Islet precursor cell (in vitro differentiated cells): ENCODE measurements around the gene KDM6A.
"Not testable (repeated sequence)": the region's sequence is repeated elsewhere in the genome, so short reads cannot be mapped to it uniquely, and the experiment has no call there.

ENCODE experiments used
- DNase-seq: peaks from one replicate; pipeline ENCODE4 v3.0.0-alpha.2; 2018

KDM6A gene

DNA sequence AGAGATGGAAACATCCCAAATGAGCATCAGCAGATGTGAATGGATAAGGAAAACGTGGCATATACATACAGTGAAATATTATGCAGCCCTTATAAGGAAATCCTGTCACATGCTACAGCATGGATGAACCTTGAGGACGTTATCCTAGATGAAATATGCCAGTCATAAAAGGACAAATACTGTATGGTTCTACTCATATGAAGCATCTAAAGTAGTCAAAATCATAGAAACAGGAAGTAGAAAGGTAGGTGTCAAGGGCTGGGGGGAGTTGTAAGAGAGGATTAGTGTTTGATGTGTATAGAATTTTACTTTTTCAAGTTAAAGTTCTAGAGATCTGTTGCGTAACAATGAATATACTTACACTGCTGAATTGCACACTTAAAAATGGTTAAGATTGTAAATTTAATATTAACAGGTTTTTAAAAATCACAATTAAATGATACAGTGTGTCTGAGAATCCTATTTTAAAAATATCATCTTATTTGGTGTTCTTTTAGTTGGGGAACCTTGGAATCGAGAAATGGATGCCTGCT is 58.5 kb downstream of the KDM6A start:
- DNase-seq, result no peak

DNA sequence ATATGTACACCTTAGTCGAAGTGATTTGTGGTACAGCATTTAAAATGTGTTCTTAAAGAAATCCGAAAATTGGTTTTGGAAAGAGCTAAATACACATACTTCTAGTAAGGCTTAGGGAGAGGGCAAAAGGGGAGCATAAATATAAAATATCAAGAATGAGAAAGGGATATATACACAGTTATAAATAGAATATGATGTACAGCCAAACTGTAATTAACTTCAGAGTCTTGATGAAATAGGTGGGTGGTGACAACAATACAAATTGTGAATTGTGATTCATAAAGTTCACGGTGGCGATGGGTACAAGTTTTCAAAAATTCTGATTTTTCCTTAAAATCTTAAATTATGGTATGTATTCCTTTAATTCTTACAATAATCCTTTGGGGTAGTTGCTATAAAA is 62.2 kb downstream of the KDM6A start:
- no peak for DNase-seq

DNA sequence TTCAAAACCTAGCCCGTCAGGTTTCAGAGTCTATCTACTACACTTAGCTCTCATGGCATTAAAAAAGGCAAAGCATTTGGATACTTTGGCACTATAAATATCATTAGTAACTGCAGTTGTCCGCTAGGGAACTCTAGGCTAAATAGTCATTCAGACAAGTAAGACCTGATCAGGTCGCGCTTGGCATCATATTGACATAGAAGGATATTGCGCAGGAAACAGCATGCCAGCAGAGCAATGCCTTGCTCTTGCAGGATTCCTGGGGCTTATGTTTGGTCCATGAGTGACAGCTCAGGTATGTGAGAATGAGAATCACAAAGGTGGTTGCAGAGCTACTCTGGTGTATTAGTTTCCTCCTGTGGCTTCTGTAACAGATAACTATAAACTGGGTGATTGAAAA is 62.7 kb downstream of the KDM6A start:
- no peak for DNase-seq

DNA sequence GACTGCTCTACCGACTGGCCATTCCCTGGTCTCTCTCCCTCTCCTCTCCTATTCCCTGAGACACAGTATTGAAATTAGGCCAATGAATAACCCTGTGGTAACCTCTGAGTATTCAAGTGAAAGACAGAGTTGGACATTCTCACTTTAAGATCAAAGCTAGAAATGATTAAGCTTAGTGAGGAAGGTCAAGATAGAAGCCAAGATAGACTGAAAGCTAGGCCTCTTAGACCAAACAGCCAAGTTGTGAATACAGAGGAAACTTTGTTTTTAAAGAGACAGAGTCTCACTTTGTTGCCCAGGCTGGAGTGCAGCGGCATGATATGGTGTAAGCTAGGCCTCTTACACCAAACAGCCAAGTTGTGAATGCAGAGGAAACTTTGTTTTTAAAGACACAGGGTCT is 64.6 kb downstream of the KDM6A start:
- DNase-seq, result no peak

DNA sequence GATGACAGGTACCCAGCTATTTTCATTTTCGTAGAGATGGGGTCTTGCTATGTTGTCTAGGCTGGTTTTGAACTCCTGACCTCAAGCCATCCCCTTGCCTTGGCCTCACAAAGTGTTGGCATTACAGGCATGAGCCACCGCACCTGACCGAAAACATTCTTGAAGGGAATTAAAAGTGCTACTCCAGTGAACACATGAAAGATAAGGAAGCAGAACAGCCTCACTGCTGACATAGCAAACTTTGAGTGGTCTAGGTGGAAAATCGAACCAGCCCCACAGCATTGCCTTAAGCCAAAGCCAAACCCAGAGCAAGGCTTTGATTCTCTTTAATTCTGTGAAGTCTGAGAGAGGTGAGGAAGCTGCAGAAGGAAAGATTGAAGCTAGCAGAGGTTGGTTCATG is 65.1 kb downstream of the KDM6A start:
- DNase-seq, result no peak

DNA sequence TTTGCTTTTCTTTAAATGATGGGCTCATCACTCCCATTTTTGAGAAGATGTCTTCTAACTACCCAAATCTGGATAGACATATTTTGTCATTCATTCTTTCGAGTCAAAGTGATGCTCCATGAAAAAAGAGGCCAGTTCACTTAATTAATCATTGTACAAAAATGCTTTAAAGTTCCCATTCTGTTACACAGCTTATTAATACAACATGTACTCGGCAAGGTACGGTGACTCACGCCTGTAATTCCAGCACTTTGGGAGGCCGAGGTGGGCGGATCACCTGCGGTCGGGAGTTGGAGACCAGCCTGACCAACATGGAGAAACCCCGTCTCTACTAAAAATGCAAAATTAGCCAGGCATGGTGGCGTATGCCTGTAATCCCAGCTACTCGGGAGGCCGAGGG is 67.6 kb downstream of the KDM6A start:
- not testable (repeated sequence) for DNase-seq

DNA sequence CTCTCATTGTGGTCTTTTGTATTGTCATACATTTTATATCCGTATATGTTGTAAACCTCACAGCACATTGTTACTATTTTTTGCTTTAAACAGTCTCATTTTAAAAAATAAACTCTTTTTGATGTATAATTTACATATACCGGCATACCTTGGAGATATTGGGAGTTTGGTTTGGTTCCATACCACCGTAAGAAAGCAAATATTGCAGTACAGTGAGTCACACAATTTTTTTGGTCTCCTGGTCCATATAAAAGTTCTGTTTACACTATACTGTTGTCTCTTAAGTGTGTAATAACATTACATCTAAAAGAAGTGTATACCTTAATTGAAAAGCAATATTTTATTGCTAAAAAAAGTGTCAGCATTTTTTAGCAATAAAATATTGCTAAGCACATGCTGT is 70.0 kb downstream of the KDM6A start:
- no peak for DNase-seq

DNA sequence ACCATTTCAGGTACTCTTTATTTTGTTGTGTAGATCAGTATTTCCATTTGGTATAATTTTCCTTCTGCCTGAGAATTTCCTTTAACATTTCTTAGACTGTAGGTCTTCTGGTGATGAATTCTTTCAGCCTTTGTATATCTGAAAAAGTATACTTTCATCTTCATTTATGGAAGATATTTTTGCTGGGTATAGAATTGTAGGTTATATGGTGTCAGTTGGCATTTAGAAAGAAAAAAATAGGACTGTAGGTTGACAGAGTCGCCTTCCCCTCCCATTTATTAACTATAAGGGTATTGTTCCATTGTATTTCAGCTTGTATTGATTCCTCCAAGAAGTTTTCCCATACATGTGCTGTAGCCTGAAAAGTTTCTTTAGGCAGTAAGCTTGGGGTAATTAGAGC is 71.9 kb downstream of the KDM6A start:
- no peak for DNase-seq

DNA sequence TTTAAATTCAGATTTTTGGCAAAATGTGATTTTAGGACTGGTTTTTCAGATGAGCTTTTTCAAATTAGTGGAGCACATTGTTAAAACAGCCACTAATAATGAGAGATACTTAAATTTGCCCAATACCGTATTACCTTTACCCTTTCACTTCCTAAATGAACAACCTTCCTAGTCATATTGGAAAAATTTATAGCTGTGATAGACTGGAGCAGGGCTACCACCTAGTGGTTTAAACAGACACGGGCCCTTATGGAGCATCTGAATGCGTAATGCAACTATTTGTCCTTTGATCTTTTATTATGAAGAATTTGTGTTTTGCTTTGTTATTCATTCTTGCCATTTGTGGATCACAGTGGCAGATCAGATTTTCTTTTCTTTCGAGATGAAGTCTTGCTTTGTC is 72.7 kb downstream of the KDM6A start:
- DNase-seq, result no peak

DNA sequence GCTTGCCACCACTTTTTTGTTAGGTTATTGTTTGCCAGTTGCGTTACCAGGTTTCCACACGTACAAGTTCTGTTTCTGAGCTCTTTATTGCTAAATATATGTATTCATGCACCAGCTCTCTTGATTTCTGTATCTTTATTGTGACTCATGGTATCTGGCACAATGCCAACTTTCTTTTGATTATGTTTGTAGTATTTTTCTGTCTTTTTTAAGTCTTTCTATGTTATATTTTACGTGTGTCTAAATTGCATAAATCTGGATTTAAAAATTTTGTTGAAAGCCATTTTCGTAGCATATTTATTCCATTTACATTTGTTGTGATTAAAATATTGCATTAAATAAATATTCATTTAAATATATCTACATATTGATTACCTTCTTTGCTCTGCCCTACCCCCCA is 73.8 kb downstream of the KDM6A start:
- no peak for DNase-seq

DNA sequence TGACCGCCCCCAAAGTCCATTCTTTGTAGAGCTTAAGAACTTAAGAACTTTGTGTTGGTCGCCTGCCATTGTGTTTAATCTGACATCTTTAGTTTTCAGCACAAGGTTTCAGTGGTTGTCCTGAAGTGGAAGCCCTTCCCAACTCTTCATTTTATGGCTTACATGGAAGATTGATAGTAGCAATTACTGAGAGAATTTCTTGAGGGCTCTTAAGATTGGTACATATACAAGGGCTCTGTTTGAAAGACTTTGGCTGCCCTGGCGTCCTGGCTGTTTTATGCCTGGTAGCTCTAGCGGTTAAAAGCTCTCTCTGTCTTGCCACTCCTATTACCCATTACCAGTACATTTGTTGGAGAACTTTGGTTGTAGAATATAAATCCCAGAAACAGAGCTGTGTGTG is 75.0 kb downstream of the KDM6A start:
- no peak for DNase-seq

DNA sequence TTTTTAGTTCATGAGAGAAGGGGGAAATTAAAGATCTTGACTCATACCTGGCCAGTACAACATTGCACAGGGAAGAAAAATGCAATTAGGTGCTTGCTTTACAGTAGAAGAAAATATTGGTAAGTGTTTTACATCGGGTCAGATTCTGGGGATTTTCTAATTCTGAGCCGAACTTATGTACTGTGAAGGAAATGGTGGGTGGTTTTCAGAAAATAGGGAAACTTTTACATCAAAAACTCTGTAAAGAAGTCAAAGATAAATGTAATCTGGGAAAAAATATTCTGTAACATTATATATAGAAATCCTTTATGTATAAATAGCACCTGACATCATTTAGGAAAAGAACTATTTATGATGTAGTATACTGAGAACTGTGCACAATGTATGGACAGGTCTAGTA is 75.4 kb downstream of the KDM6A start:
- DNase-seq, result no peak

DNA sequence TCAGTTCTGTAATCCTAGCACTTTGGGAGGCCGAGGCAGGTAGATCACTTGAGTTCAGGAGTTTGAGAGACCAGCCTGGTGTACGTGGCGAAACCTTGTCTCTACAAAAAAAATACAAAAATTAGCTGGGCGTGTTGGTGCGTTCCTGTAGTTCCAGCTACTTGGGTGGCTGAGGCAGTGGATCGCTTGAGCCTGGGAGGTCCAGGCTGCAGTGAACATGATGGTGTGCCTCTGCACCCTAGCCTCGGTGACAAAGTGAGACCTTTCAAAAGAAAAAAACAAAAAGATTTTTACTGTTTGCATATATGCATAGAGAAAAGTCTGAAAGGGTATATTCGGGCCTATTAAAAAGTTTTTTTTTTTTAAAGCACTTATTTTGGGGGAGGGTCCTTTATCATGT is 76.1 kb downstream of the KDM6A start:
- no peak for DNase-seq

DNA sequence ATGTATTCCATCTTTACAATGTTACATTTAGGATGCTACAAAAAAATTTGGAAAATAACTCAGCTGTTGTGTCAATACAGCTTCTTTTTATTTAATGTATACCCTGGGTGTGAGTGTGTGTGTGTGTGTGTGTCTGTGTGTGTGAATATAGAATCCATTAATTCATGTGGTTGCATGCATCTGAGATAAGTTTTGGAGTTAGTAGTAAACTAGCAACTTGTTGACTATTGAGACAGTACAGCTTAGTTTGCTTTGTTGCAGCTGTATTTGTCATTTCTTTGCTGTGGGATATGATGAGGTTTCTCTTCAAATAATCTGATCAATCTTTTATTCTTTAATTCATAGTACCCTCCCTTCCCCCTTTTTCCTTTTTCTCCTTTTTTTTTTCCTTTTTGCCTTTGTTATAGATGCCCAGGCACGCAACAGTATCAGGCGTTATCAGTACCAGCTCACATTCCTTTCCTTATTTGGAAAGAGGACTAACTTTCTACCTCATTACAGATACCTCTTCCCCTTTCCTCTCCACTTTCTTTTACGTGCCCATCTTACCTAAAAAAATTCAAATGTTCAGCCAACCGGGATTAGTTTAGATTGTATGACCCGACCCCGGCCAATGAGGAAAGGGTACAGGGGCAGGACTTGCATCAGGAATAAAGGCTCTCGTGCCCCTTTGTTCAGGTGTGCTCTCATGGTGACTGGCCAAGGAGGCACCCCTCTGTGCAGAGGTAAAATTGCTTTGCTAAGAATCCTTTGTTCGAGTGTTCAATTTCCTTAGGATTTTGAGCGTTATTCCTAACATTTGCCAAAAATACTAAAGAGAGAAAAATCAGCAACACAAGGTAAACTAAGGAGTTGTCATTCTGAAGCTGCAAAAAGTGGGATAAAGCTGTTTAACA is 77.7 kb downstream of the KDM6A start:
- DNase-seq, result peak; percentile 63

DNA sequence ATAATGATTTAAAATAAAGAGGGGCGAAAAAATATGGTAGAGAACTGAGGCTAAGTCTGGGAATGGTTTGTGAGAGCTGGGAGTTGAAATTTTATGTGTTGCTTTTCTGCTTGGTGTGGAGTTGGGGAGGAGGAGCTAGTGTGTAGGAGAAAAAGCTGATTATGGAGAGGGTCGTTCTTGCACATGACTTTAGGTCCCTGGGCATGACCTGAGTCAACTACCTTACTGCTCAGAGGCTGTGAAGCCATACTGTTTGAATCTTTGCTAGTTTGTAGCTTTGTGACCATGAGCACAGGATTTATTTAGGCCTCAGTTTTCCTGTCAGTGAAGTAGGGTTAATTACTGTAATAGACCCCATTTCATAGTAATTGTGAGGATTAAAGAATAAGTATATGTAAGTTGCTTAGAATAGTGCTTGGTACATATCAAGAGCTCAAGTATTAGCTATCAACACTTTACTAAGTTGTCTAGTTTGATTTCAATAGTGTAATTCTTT is 78.6 kb downstream of the KDM6A start:
- no peak for DNase-seq

DNA sequence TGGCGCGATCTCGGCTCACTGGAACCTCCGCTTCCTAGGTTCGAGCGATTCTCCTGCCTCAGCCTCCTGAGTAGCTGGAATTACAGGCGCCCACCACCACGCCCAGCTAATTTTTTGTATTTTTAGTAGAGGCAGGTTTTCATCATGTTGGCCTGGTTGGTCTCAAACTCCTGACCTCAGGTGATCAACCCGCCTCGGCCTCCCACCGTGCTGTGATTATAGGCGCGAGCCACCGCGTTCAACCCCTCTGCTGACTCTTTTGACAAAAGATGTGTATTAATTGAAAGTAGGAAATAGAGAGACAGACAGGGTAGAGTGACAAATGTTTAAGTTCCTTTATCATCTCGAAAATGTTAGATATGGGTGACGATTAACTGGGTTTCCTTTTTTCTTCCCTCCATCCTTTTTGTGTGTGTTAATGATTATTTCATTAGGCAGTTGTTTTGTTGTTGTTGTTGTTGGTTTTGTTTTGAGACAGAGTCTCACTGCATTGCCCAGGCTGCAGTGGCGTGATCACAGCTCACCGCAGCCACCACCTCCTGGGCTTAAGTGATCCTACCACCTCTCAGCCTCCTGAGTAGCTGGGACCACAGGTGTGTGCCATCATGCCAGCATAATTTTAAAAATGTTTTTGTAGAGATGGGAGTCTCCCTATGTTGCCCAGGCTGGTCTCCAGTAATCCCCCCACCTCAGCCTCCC is 79.5 kb downstream of the KDM6A start:
- DNase-seq, result no peak

DNA sequence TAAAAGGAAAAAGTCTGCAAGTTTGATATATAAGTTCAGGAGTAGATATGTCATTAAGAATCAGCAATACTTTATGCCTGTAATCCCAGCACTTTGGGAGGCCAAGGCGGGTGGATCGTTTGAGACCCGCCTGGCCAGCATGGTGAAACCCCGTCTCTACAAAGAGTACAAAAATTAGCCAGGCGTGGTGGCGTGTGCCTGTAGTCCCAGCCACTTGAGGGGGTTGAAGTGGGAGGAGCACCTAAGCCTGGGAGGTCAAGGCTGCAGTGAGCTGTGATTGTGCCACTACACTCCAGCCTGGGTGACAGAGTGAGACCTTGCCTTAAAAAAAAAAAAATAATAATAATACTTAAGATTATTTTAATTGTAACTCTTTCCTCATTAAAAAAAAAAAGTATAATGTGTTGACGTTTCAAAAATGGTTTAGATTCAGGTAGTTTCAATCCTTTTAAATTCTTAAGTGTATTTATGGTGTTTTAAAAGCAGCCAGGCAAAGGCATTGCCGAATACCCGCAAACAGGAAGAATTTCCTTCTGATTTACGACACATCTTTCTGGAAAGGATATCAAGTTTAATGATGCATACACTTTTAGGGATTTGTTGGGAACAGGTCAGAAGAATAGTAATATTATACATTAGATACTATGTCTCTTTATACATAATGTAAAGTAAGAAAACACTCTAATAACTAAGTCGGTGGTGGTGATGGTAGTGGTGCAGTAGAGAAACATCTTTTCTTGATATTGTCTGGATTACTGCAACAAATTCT is 80.9 kb downstream of the KDM6A start:
- DNase-seq, result no peak

DNA sequence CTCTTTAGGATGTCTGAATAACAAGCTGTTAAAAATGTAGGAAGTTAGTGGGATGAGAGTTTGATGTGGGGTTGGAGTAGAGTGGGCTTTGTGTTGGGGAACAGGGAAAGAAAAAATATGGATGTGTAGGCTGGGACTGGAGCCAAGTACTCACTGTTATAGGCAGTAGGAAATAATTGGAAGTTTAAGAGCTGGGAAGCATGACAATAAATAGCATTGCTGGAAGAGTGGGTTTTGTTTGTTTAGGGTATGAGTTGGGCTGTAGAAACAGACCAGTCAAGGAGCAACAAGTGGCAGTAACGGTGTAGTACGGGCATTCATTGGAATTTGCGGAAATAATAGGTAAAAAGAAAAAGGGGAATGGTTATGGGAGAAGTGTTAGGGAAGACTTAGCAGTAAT is 81.6 kb downstream of the KDM6A start:
- no peak for DNase-seq

DNA sequence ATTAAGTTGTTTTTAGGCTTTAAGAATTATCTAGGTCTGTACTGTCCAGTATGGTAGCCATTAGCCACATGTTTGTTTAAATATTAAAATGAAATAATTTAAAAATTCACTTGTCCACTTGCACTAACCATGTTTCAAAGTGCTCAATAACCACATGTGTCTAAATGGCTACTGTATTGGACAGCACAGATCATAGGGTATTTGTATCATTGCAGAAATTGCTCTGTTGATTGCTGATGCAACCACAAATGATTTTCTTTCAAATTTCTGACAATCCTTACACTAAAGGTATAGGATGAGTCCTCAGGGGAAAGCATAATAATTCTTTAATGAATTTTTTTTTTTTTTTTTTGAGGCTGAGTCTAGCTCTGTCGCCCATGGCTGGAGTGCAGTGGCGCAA is 84.9 kb downstream of the KDM6A start:
- no peak for DNase-seq

DNA sequence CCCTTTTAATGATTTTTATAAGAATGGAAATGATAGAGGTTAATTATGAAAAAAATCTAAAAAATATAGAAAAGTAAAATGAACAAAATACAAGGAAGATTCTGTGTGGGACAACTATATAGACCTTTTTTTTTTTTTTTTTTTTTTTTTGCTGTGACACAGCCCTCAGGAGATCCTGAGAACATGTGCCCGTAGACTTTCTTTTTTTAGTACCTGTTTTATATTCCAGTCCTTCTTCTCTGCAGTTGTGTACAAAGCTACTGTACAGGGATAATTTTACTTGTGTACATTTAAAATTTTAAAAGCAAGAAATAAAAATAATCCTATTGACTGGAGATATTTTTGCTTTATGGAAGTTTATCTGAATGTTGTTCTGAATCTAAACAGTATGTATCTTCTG is 85.5 kb downstream of the KDM6A start:
- DNase-seq, result no peak

DNA sequence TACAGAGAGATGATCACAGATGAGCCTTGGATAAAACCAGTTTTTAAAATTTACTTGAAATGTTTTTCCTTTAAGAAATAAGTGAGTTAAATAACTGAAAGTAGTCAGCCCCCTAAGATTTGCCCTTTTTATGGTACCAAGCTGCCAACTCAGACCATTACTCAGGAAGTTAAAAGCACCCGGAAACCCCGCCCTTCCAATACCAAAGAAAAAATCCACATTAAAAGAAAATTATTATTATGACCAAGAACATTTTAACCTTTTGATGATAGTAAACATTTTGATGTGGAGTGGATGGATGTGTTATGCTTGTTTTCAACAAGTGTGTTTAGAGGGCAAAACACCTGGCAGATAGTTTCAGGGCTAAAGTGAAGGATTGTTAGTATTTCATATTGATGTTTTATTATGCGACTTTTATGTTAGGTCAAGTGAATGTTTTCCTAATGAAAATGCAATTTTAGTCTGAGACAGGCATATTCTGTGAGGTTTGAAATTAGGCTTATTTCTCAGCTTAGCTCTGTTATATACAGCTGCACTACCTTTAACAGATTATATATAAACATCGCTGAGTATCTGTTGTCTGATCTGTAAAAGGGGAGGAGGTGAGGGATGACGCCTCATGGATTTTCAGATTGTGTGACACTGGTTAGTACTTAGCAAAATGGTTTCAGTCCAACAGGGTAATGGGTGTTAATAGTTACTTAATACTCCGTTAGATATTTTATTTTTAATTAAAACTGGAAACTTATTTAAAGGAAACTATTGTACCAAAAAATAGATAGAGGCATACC is 89.0 kb downstream of the KDM6A start:
- DNase-seq, result no peak

DNA sequence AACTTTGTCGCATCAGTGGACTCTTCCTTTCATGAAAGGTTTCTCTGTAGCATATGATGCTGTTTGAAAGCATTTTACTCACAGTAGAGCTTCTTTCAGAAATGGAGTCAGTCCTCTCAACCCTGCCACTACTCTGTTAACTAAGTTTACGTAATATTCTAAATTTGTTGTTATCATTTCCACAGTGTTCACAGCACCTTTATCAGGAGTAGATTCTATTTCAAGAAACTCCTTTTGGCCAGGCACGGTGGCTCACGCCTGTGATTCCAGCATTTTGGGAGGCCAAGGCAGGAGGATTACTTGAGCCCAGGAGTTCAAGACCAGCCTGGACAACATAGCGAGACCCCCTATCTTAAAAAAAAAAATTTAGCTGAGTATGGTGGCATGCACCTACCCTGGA is 90.0 kb downstream of the KDM6A start:
- no peak for DNase-seq

DNA sequence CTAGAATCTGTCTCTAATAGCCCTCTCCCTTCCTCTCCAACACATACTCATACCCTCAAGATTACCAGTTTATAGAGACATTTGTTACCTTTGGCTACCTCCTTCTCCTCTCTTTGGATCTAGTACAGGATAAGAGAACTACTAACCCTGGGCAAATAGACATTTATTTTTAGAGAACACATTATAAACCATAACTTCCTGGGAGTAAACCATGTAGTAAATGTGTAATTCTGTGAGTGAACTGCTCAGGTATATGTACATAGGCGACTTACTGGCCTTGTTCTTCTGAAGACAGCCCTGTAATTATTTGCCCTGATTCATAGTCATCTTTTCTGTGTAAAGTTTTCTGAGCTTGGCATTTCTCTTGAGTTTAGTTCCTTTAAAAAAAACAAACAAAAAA is 94.2 kb downstream of the KDM6A start:
- DNase-seq, result no peak
